T-helper 1 cell treated with Interleukin-12 subunit alpha and Interleukin-12 subunit beta and Interleukin-4 antibody, amounts not matched to agents 30 ng/mL and 1 ng/mL, for 36 hours (primary cell): Measurements from ENCODE around the gene CTBP2. TPM values are rescaled to one million over a fixed set of nuclear protein-coding genes. Genes with fewer than 3 reads are reported as not detected.

Experiments used
- intact Hi-C: fragments of 100-400 bp; cut with micrococcal nuclease; formaldehyde crosslinking; loops from one replicate; pipeline ENCODE4 v1.15.1; 2024
- total RNA-seq: library from RNA; stranded (reverse); gene quantifications from 2 replicates; pipeline ENCODE4 v1.2.3, GENCODE V29; 2022

Gene CTBP2
- total RNA-seq, 1 donor from 2014 or later = 0.39 TPM

DNA sequence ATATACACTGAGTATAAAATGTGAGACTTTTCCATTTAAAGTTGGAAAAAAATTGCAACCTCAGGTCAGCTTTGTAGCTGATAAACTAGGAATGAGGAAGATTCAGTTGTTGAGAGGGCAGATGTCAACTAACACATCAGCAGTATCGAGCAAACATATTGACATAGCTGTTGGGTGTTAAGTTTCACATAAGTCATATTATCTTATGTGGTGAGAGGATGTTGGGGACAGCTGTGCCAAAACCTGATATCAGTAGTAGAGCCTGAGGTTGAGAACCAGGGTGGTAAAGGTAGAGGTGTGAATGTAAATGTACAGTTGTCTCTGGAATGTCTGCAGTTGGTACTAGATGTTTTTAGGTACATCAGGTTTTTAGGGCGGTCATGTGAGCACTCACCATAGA, 213.4 kb downstream of the CTBP2 start:
- intact Hi-C loops = no loop called here

- intact Hi-C loops = no loop called here
These were observed 215.4 kb downstream of the CTBP2 start for GRCh38 chr10:124944982-124945381.

DNA sequence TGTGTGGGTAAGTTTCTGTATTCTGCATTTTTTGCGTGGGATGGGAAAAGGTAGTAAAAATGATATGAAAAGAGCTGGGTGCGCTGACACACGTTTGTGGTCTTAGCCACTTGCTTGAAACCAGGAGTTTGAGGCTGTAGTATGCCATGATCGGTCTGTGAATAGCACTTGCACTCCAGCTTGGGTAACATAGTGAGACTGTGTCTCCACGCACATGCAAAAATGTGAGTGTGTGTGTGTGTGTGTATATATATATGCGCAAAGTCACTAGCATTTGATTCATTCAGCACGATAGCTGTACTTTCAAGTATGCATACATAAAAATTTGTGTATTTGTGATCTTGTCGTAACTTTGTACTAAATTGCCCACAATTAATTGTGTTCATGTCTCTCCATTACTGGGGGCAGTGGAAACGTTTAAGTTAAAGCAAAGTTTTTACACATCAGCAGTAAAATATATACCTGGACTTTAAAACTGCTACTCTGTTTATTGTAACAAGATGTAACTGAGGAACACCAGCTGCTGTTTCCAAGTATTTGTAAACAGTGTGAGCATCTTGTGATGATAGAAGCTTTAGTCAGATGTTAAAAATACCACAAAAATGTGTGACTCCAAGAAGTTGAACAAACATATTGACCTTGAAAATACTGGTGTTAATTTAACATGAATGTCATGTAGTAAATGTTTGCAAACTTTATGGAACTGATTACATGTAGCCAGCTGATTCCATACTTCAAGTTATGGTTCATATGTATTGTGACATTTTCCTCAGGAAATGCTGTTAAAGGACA, 216.9 kb downstream of the CTBP2 start:
- intact Hi-C loops = no loop called here

- intact Hi-C loops = no loop called here
These were observed 217.8 kb downstream of the CTBP2 start for GRCh38 chr10:124942317-124943169.

DNA sequence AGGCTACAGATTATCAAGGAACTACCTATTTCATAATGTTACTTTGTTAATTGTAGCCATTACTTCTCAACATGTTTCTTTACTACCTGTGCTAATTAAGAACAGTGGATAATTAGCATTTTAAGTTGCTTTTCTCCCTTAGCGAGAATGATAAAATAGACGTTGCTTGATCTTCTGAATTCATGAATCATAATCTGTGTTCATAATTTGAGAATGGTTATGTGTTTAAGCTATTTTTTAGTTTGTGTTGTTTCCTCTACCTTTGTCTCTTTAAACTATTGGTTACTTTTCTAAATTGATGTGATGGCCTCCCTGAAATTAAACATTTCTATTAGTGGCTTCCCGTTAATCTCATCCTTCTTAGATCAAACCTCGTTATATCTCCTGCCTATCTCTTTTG, 218.5 kb downstream of the CTBP2 start, which contains the start of gene ZRANB1:
TSS of gene ZRANB1 (plus strand) at position 301 of the 400 bp plus-strand sequence. CDS start 371 bp downstream, outside the sequence.
- intact Hi-C loops = no loop called here

DNA sequence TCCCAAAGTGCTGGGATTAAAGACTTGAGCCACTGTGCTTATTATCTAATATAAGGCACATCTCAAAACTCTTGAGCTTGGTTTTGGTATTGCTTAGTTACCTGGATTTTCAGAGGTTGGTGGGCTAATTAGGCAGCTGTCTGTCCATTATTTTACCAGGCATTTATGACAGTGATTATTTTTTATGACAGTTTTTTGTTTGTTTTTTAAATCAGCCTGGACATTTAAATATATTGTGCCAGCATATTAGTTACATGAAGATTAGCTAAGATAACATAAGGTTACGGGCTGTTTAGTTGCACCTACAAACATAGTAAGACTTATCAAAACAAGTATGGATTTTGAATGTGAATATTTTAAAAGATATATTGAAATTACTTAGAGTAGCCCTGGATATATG, 221.1 kb downstream of the CTBP2 start:
- intact Hi-C loops = no loop called here

- intact Hi-C loops = no loop called here
These were observed 223.6 kb downstream of the CTBP2 start for GRCh38 chr10:124936813-124937212.

- intact Hi-C loops = no loop called here
These were observed 224.4 kb downstream of the CTBP2 start for GRCh38 chr10:124935946-124936345.

Other genes starting within 250 kb of the CTBP2 start
- gene ZRANB1, start 218.4 kb downstream of the CTBP2 start, total RNA-seq = 13.3 and 15.3 TPM in 2 replicates